Keratinocyte (primary cell): ENCODE data around the gene PSTPIP2. TPM values are rescaled to one million over a fixed set of nuclear protein-coding genes. Genes with fewer than 3 reads are reported as not detected.

Experiments
- DNase-seq: peaks from one replicate; pipeline ENCODE4 v3.0.0-alpha.2; 2011; ENCODE audit warnings: low read depth, missing footprints, low spot score
- FAIRE-seq: peaks from 2 replicates; lab custom pipeline; 2011; peaks lifted over from hg19 to GRCh38; lab: Jason Lieb, UNC
- H2AFZ ChIP-seq: 2 replicates; pipeline ENCODE4 v1.6.0; 2012; ENCODE audit warnings: low read length, control low read depth, inconsistent platforms; ENCODE audit not compliant: control insufficient read depth
- H3K27ac ChIP-seq: 2 replicates; pipeline ENCODE4 v1.5.1; 2011; ENCODE audit warnings: low read length; ENCODE audit not compliant: control insufficient read depth, insufficient read depth
- H3K27me3 ChIP-seq: 3 replicates; pipeline ENCODE4 v1.6.0; 2011; ENCODE audit warnings: low read length; ENCODE audit not compliant: control insufficient read depth, insufficient read depth; ENCODE audit errors: extremely low read depth
- H3K36me3 ChIP-seq, 2 experiments: 2 replicates in 1 of 2; 3 replicates in 1 of 2; pipeline ENCODE4 v1.5.1; 2011; ENCODE audit warnings: low read length in 2 of 2, mild to moderate bottlenecking in 1 of 2; ENCODE audit not compliant: control insufficient read depth in 2 of 2, insufficient read depth in 2 of 2; ENCODE audit errors: extremely low read depth in 1 of 2
- H3K4me1 ChIP-seq: 3 replicates; pipeline ENCODE4 v1.5.1; 2011; ENCODE audit warnings: low read length; ENCODE audit not compliant: control insufficient read depth, insufficient read depth; ENCODE audit errors: extremely low read depth
- H3K4me2 ChIP-seq: 3 replicates; pipeline ENCODE4 v1.6.0; 2011; ENCODE audit warnings: low read depth, low read length; ENCODE audit not compliant: control insufficient read depth, insufficient read depth; ENCODE audit errors: extremely low read depth
- H3K4me3 ChIP-seq, 3 experiments: fragments of 200-600 bp in 1 of 3; sonication (generic) in 1 of 3; 2 replicates in 2 of 3; 3 replicates in 1 of 3; pipeline ENCODE4 v1.5.1; 2011 to 2016; ENCODE audit warnings: low read length in 3 of 3, mild to moderate bottlenecking in 3 of 3, control low read depth in 2 of 3, inconsistent platforms in 1 of 3, low read depth in 1 of 3, mixed read lengths in 1 of 3, mixed run types in 1 of 3, moderate library complexity in 1 of 3; ENCODE audit not compliant: control insufficient read depth in 2 of 3, insufficient read depth in 2 of 3; ENCODE audit errors: extremely low read depth in 1 of 3
- H3K79me2 ChIP-seq: 2 replicates; pipeline ENCODE4 v1.6.0; 2012; ENCODE audit warnings: low read length; ENCODE audit not compliant: control insufficient read depth, insufficient read depth
- H3K9ac ChIP-seq: 3 replicates; pipeline ENCODE4 v1.6.0; 2011; ENCODE audit warnings: low read length; ENCODE audit not compliant: control insufficient read depth, insufficient read depth; ENCODE audit errors: extremely low read depth
- H3K9me1 ChIP-seq: 3 replicates; pipeline ENCODE4 v1.6.0; 2011; ENCODE audit warnings: low read length; ENCODE audit not compliant: control insufficient read depth, insufficient read depth; ENCODE audit errors: extremely low read depth
- H3K9me3 ChIP-seq: 2 replicates; pipeline ENCODE4 v1.5.1; 2012; ENCODE audit warnings: low read depth, low read length; ENCODE audit not compliant: control insufficient read depth
- H4K20me1 ChIP-seq: 3 replicates; pipeline ENCODE4 v1.6.0; 2011; ENCODE audit warnings: low read length; ENCODE audit not compliant: control insufficient read depth, insufficient read depth; ENCODE audit errors: extremely low read depth
- CTCF ChIP-seq, 3 experiments: IDR thresholded peaks in 1 of 3; conservative IDR thresholded peaks in 1 of 3; optimal IDR thresholded peaks in 1 of 3; 2 replicates in 2 of 3; 3 replicates in 1 of 3; pipeline versions ENCODE3 to v1.5.1; 2011; ENCODE audit warnings: low read length in 3 of 3, mild to moderate bottlenecking in 3 of 3, moderate library complexity in 2 of 3, control low read depth in 1 of 3, inconsistent platforms in 1 of 3; ENCODE audit not compliant: insufficient read depth in 2 of 3; ENCODE audit errors: extremely low read depth in 1 of 3
- EZH2 ChIP-seq: IDR thresholded peaks from one replicate; pipeline ENCODE4 v1.6.1; 2012; ENCODE audit warnings: inconsistent platforms, mild to moderate bottlenecking, low read length, moderate library complexity
- dilution Hi-C: fragments of 300-500 bp; cut with MboI; formaldehyde crosslinking; loops from one replicate; pipeline ENCODE4 v1.7.0; 2020; ENCODE audit warnings: low sequenced_read_pairs; ENCODE audit not compliant: extremely low pct_ligation_motif_present
- polyA plus RNA-seq, 5 experiments: library from polyadenylated mRNA; depleted of rRNA in 3 of 5; stranded (reverse) in 3 of 5; stranded (forward) in 1 of 5; unstranded in 1 of 5; fragments of >200 nt; gene quantifications; 1 replicate in 1 of 5; 2 replicates in 3 of 5; 3 replicates in 1 of 5; pipeline versions ENCODE4 v1.2.1 to v1.2.3, GENCODE V29; 2011 to 2012; ENCODE audit warnings: missing spikeins in 2 of 5, low read depth in 1 of 5, low replicate concordance in 1 of 5

The PSTPIP2 gene
- polyA plus RNA-seq, 1 donor (not counting 4 experiments of a cell fraction or from before 2014, with no cell fraction given) = 27.3 TPM

GRCh38 chr18:46070232-46070631 lies 1.8 kb downstream of the PSTPIP2 start:
- Histone ChIP-seq H4K20me1 (no peaks in the 10 kb centered on the region), H3K4me1 (peaks cover 32% of the 10 kb centered on the region), H3K36me3 (no peaks in the 10 kb centered on the region), H3K9me1 (no peaks in the 10 kb centered on the region), H3K9me3 (no peaks in the 10 kb centered on the region), H2AFZ (no peak overlapping the region), H3K4me2 (peak overlapping the region; percentile 94), H3K4me3 (peak overlapping the region in 1 of 3 experiments; percentile 35), H3K9ac (no peak overlapping the region), H3K79me2 (peaks cover 42% of the 10 kb centered on the region), H3K27me3 (no peaks in the 10 kb centered on the region), H3K27ac (peak overlapping the region; percentile 87)
- dilution Hi-C loops = no loop called here
- no peak for TF ChIP-seq EZH2
- no peak for TF ChIP-seq CTCF (optimal IDR thresholded peaks at IDR 0.05 in 1 of 3, IDR thresholded peaks at IDR 0.05 in 1 of 3, conservative IDR thresholded peaks at IDR 0.05 in 1 of 3; ENCODE audit: extremely low read depth in 1 of 3, insufficient read depth in 2 of 3, low read length in 3 of 3)
- no peak for DNase-seq
- FAIRE-seq = no peak

- Histone ChIP-seq H3K27ac (peak overlapping the region; percentile 87), H3K9ac (peak overlapping the region; percentile 60)
- DNase-seq = peak; percentile 57
Observed at GRCh38 chr18:46069524-46069923, 2.5 kb downstream of the PSTPIP2 start.

More at GRCh38 chr18:46069524-46069923, 2.5 kb downstream of the PSTPIP2 start:
- H3K4me1 ChIP-seq = peaks cover 34% of the 10 kb centered on the region
- FAIRE-seq = peak; percentile 92
- no peaks in the 10 kb centered on the region for H4K20me1 ChIP-seq
- peak overlapping the region; percentile 94 for H3K4me2 ChIP-seq
- H3K36me3 ChIP-seq = no peaks in the 10 kb centered on the region
- H3K9me3 ChIP-seq = no peaks in the 10 kb centered on the region
- H3K4me3 ChIP-seq = peak overlapping the region in 2 of 3 experiments; percentile 39 to 51
- peaks cover 43% of the 10 kb centered on the region for H3K79me2 ChIP-seq
- dilution Hi-C loops = no loop called here
- H3K27me3 ChIP-seq = no peaks in the 10 kb centered on the region
- no peak overlapping the region for H2AFZ ChIP-seq
- TF ChIP-seq CTCF (optimal IDR thresholded peaks at IDR 0.05 in 1 of 3, IDR thresholded peaks at IDR 0.05 in 1 of 3, conservative IDR thresholded peaks at IDR 0.05 in 1 of 3; ENCODE audit: extremely low read depth in 1 of 3, insufficient read depth in 2 of 3, low read length in 3 of 3) = no peak
- TF ChIP-seq EZH2 = no peak
- no peaks in the 10 kb centered on the region for H3K9me1 ChIP-seq
